Keratinocyte (primary cell): ENCODE data around the gene PALB2. TPM values are rescaled to one million over a fixed set of nuclear protein-coding genes. Genes with fewer than 3 reads are reported as not detected.

Experiments
- DNase-seq: peaks from one replicate; pipeline ENCODE4 v3.0.0-alpha.2; 2011; ENCODE audit warnings: low read depth, missing footprints, low spot score
- FAIRE-seq: peaks from 2 replicates; lab custom pipeline; 2011; peaks lifted over from hg19 to GRCh38; lab: Jason Lieb, UNC
- H2AFZ ChIP-seq: 2 replicates; pipeline ENCODE4 v1.6.0; 2012; ENCODE audit warnings: low read length, control low read depth, inconsistent platforms; ENCODE audit not compliant: control insufficient read depth
- H3K27ac ChIP-seq: 2 replicates; pipeline ENCODE4 v1.5.1; 2011; ENCODE audit warnings: low read length; ENCODE audit not compliant: control insufficient read depth, insufficient read depth
- H3K27me3 ChIP-seq: 3 replicates; pipeline ENCODE4 v1.6.0; 2011; ENCODE audit warnings: low read length; ENCODE audit not compliant: control insufficient read depth, insufficient read depth; ENCODE audit errors: extremely low read depth
- H3K36me3 ChIP-seq, 2 experiments: 2 replicates in 1 of 2; 3 replicates in 1 of 2; pipeline ENCODE4 v1.5.1; 2011; ENCODE audit warnings: low read length in 2 of 2, mild to moderate bottlenecking in 1 of 2; ENCODE audit not compliant: control insufficient read depth in 2 of 2, insufficient read depth in 2 of 2; ENCODE audit errors: extremely low read depth in 1 of 2
- H3K4me1 ChIP-seq: 3 replicates; pipeline ENCODE4 v1.5.1; 2011; ENCODE audit warnings: low read length; ENCODE audit not compliant: control insufficient read depth, insufficient read depth; ENCODE audit errors: extremely low read depth
- H3K4me2 ChIP-seq: 3 replicates; pipeline ENCODE4 v1.6.0; 2011; ENCODE audit warnings: low read depth, low read length; ENCODE audit not compliant: control insufficient read depth, insufficient read depth; ENCODE audit errors: extremely low read depth
- H3K4me3 ChIP-seq, 3 experiments: fragments of 200-600 bp in 1 of 3; sonication (generic) in 1 of 3; 2 replicates in 2 of 3; 3 replicates in 1 of 3; pipeline ENCODE4 v1.5.1; 2011 to 2016; ENCODE audit warnings: low read length in 3 of 3, mild to moderate bottlenecking in 3 of 3, control low read depth in 2 of 3, inconsistent platforms in 1 of 3, low read depth in 1 of 3, mixed read lengths in 1 of 3, mixed run types in 1 of 3, moderate library complexity in 1 of 3; ENCODE audit not compliant: control insufficient read depth in 2 of 3, insufficient read depth in 2 of 3; ENCODE audit errors: extremely low read depth in 1 of 3
- H3K79me2 ChIP-seq: 2 replicates; pipeline ENCODE4 v1.6.0; 2012; ENCODE audit warnings: low read length; ENCODE audit not compliant: control insufficient read depth, insufficient read depth
- H3K9ac ChIP-seq: 3 replicates; pipeline ENCODE4 v1.6.0; 2011; ENCODE audit warnings: low read length; ENCODE audit not compliant: control insufficient read depth, insufficient read depth; ENCODE audit errors: extremely low read depth
- H3K9me1 ChIP-seq: 3 replicates; pipeline ENCODE4 v1.6.0; 2011; ENCODE audit warnings: low read length; ENCODE audit not compliant: control insufficient read depth, insufficient read depth; ENCODE audit errors: extremely low read depth
- H3K9me3 ChIP-seq: 2 replicates; pipeline ENCODE4 v1.5.1; 2012; ENCODE audit warnings: low read depth, low read length; ENCODE audit not compliant: control insufficient read depth
- H4K20me1 ChIP-seq: 3 replicates; pipeline ENCODE4 v1.6.0; 2011; ENCODE audit warnings: low read length; ENCODE audit not compliant: control insufficient read depth, insufficient read depth; ENCODE audit errors: extremely low read depth
- CTCF ChIP-seq, 3 experiments: IDR thresholded peaks in 1 of 3; conservative IDR thresholded peaks in 1 of 3; optimal IDR thresholded peaks in 1 of 3; 2 replicates in 2 of 3; 3 replicates in 1 of 3; pipeline versions ENCODE3 to v1.5.1; 2011; ENCODE audit warnings: low read length in 3 of 3, mild to moderate bottlenecking in 3 of 3, moderate library complexity in 2 of 3, control low read depth in 1 of 3, inconsistent platforms in 1 of 3; ENCODE audit not compliant: insufficient read depth in 2 of 3; ENCODE audit errors: extremely low read depth in 1 of 3
- EZH2 ChIP-seq: IDR thresholded peaks from one replicate; pipeline ENCODE4 v1.6.1; 2012; ENCODE audit warnings: inconsistent platforms, mild to moderate bottlenecking, low read length, moderate library complexity
- dilution Hi-C: fragments of 300-500 bp; cut with MboI; formaldehyde crosslinking; loops from one replicate; pipeline ENCODE4 v1.7.0; 2020; ENCODE audit warnings: low sequenced_read_pairs; ENCODE audit not compliant: extremely low pct_ligation_motif_present
- polyA plus RNA-seq, 5 experiments: library from polyadenylated mRNA; depleted of rRNA in 3 of 5; stranded (reverse) in 3 of 5; stranded (forward) in 1 of 5; unstranded in 1 of 5; fragments of >200 nt; gene quantifications; 1 replicate in 1 of 5; 2 replicates in 3 of 5; 3 replicates in 1 of 5; pipeline versions ENCODE4 v1.2.1 to v1.2.3, GENCODE V29; 2011 to 2012; ENCODE audit warnings: missing spikeins in 2 of 5, low read depth in 1 of 5, low replicate concordance in 1 of 5

Gene PALB2
- polyA plus RNA-seq, 1 donor (not counting 4 experiments of a cell fraction or from before 2014, with no cell fraction given) = 18.7 TPM

DNA sequence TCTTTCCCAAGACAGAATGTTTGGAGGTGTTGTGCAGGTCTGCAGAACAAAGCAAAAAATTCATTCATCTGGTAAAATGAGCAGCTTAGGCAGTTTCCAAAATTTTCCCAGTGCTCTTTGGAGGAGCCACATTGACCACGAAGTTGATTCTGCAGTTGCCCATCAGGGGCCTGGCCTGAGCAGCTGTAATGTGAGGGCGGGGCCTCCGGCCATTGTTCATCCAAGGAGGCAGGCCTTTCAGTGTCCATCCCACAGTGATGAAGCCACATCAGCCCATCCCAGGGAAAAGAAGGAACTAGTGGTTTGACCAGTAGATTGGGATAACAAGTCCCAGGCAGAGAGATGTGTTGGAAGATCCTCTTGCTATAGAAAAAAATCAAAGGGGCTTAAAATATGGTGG is 73.5 kb downstream of the PALB2 start:
- Histone ChIP-seq H3K4me3 (no peak overlapping the region), H4K20me1 (no peaks in the 10 kb centered on the region)
- dilution Hi-C loops = no loop called here

DNA sequence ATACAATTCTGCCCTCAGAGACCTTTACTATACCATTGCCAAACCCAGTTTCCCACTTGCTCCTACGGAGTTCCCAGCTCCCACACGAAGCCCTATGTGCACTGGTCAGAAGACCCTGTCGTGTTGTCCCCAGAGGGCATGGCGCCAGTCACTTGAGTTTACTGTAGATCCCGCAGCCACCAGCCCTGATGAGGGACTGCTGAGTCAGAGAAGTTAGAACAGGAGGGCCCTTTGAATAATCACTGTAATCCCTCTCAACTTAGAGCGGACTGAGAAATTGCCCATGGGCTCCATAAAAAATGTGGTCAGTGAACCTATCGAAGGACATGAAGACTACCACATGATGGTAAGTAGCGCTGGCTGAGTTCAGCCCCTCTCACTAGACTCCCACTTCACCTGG is 74.4 kb downstream of the PALB2 start:
- no peak for FAIRE-seq
- H4K20me1 ChIP-seq = no peaks in the 10 kb centered on the region
- TF ChIP-seq EZH2 (no peak), CTCF (optimal IDR thresholded peaks at IDR 0.05 in 1 of 3, IDR thresholded peaks at IDR 0.05 in 1 of 3, conservative IDR thresholded peaks at IDR 0.05 in 1 of 3; ENCODE audit: extremely low read depth in 1 of 3, insufficient read depth in 2 of 3, low read length in 3 of 3) (no peak)

More for the DNA sequence above, 73.5 kb downstream of the PALB2 start:
- TF ChIP-seq CTCF (optimal IDR thresholded peaks at IDR 0.05 in 1 of 3, IDR thresholded peaks at IDR 0.05 in 1 of 3, conservative IDR thresholded peaks at IDR 0.05 in 1 of 3; ENCODE audit: extremely low read depth in 1 of 3, insufficient read depth in 2 of 3, low read length in 3 of 3) = no peak
- no peak for TF ChIP-seq EZH2
- H3K9me1 ChIP-seq = no peaks in the 10 kb centered on the region
- no peak for FAIRE-seq
- H3K9ac ChIP-seq = no peak overlapping the region
- H3K9me3 ChIP-seq = no peaks in the 10 kb centered on the region
- H3K36me3 ChIP-seq = peaks cover 45 to 51% of the 10 kb centered on the region in 2 experiments
- H2AFZ ChIP-seq = no peak overlapping the region
- H3K4me1 ChIP-seq = no peaks in the 10 kb centered on the region
- no peak overlapping the region for H3K27ac ChIP-seq
- DNase-seq = no peak
- no peak overlapping the region for H3K4me2 ChIP-seq
- H3K79me2 ChIP-seq = no peaks in the 10 kb centered on the region
- no peaks in the 10 kb centered on the region for H3K27me3 ChIP-seq

More for the DNA sequence above, 74.4 kb downstream of the PALB2 start:
- DNase-seq = no peak
- Histone ChIP-seq H3K79me2 (no peaks in the 10 kb centered on the region), H3K27me3 (no peaks in the 10 kb centered on the region), H3K9ac (no peak overlapping the region), H3K4me2 (no peak overlapping the region), H3K27ac (no peak overlapping the region), H3K4me1 (no peaks in the 10 kb centered on the region), H3K9me3 (no peaks in the 10 kb centered on the region), H3K4me3 (no peak overlapping the region), H2AFZ (no peak overlapping the region), H3K9me1 (no peaks in the 10 kb centered on the region), H3K36me3 (peaks cover 49 to 54% of the 10 kb centered on the region in 2 experiments)
- dilution Hi-C loops = no loop called here
